GM12874 (cell line): ENCODE measurements around the gene TGFBR1.

Source experiments
- CTCF ChIP-seq: IDR thresholded peaks from 2 replicates; pipeline ENCODE4 v1.5.1; 2011; ENCODE audit warnings: low read depth, mild to moderate bottlenecking, control low read depth, low read length, moderate library complexity; ENCODE audit not compliant: insufficient read depth

Gene TGFBR1

GRCh38 chr9:99181206-99181605 lies 76.3 kb downstream of the TGFBR1 start:
- TF ChIP-seq CTCF = no peak

- no peak for TF ChIP-seq CTCF
Measured at GRCh38 chr9:99181621-99182020, 76.7 kb downstream of the TGFBR1 start.

- no peak for TF ChIP-seq CTCF
Measured at GRCh38 chr9:99182356-99182755, 77.4 kb downstream of the TGFBR1 start.

- TF ChIP-seq CTCF = no peak
Measured at GRCh38 chr9:99183616-99184015, 78.7 kb downstream of the TGFBR1 start.

GRCh38 chr9:99184110-99184474 lies 79.2 kb downstream of the TGFBR1 start:
- TF ChIP-seq CTCF = no peak

- peak; percentile 89 for TF ChIP-seq CTCF
Measured at GRCh38 chr9:99184475-99185347, 79.8 kb downstream of the TGFBR1 start.

- TF ChIP-seq CTCF = no peak
Measured at GRCh38 chr9:99185348-99185632, 80.4 kb downstream of the TGFBR1 start.
